Hematopoietic multipotent progenitor cell treated with erythropoietin and hydrocortisone succinate and interleukin-3 and kit ligand, for 17 days (in vitro differentiated cells): ENCODE data around the gene BBS2.

Experiments
- DNase-seq: peaks from one replicate; pipeline ENCODE4 v3.0.0-alpha.2; 2015; ENCODE audit warnings: low spot score

Gene BBS2

GRCh38 chr16:56478281-56479049 lies 41.4 kb downstream of the BBS2 start:
- no peak for DNase-seq

GRCh38 chr16:56477096-56477878 lies 42.5 kb downstream of the BBS2 start:
- no peak for DNase-seq

GRCh38 chr16:56475201-56475600 lies 44.6 kb downstream of the BBS2 start:
- no peak for DNase-seq

DNA sequence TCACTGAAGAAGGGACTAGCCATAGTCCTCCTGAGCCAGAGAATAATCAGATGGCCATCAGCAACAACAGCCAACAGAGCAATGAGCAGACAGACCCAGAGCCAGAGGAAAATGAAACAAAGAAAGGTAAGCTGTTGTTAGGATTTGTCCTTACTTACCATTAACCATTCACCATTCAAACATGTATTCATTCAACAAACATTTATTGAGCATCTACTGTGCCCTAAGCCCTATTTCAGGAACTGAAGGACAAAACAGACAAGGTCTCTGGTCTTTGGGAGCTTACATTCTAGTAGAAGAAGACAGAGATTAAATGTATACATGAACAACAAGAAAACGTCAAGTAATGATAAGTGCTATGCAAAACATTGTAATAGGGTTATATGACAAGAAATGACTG lies 49.2 kb downstream of the BBS2 start:
- DNase-seq: no peak

DNA sequence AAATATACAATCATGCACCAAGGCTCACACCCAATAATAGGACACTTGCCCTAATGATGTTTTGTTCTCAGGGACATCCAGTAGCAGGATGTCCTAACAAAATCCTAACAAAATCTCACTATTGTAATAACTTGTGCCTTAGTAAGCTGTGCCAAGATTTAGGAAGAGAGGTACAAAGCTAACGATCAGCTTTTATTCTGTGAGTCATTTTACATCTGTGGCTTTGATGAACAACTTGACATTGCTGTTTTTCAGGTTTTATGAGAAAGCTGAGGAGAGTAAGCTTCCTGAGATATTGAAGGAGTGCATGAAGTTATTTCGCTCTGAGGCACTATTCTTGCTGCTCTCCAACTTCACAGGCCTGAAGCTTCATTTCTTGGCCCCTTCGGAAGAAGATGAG lies 49.6 kb downstream of the BBS2 start:
- DNase-seq: no peak

- no peak for DNase-seq
These were observed 50.1 kb downstream of the BBS2 start for GRCh38 chr16:56469748-56470147.

DNA sequence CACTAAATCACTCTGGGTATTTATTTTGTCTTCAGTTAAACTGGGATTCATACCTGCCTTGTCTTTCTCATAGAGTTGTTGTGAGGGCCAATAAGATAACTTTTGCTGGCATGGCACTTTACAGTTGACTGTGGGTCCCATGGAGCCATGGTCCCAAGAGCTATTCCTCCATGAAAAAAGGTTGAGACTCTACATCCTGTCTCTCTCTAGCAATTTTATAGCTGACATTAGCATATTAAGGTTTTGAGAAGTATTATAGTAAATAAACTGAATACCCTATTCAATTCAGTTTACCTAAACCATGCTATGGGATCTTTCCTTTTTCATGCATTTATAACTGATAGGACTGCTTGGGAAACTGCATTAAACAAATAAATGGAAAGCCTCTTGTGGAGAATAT lies 51.0 kb downstream of the BBS2 start:
- DNase-seq: no peak

GRCh38 chr16:56466344-56466743 lies 53.5 kb downstream of the BBS2 start:
- DNase-seq: no peak

DNA sequence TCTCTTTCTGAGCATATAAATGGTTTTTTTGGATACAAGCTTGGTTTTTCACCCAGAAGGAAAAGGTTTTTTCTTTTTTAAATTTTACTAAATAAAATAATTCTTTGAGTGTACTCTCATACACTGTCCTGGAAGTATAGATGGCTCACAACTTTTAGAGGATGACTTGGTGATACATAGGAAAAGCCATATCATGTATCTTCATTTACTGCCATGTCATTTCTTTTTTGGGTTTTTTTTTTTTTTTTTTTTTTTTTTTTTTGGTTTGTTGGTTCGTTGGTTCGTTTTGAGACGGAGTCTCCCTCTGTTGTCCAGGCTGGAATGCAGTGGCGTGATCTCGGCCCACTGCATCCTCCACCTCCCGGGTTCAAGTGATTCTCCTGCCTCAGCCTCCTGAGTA lies 56.7 kb downstream of the BBS2 start:
- no peak for DNase-seq

DNA sequence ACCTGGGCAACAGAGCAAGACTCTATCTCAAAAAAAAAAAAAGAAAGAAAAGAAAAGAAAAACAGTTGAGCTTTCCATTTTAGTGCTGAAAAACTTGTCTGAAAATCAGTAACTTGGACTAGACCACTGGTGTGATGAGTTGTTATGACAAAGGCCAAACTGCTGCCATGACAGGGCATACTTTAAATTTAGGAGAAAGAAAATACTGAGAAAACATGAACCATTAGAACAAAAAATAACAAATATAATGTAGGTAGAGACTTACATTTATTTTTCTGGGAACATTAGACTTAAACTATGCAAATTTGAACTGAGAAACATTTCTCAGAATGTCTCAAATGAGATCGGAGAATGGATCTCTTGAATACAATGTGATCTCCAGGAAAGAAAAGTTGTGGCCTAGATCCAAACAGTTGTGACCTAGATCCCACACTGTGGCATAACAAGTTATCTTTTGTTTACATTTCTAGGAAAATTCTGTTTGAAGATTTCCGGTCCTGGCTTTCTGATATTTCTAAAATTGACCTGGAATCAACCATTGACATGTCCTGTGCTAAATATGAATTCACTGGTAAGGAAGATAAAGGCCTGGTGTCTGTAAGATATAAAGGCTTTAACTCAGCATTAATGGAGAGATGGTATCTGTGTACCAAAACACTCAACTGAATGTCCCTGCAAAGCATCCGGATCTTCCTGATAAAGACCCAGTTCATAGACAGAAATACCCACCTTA lies 57.6 kb downstream of the BBS2 start:
- DNase-seq: no peak

DNA sequence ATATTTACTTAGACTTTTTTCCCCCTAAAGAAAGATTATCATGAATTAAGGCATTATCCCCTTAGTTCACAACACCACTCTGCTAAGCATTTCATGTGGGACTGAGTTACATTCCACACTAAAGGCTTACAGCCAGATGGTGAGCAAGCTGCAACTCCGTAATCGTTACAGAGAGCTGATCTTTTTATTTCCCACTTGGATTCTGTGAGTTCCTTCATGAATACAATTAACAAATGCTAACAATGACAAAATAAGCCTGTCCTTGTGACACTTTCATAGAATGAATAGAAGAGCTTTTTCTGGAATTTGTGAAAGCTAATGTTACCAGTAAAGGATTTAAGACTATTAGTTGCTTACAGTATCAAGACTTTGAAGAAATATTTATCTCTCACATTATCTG lies 59.7 kb downstream of the BBS2 start:
- no peak for DNase-seq

DNA sequence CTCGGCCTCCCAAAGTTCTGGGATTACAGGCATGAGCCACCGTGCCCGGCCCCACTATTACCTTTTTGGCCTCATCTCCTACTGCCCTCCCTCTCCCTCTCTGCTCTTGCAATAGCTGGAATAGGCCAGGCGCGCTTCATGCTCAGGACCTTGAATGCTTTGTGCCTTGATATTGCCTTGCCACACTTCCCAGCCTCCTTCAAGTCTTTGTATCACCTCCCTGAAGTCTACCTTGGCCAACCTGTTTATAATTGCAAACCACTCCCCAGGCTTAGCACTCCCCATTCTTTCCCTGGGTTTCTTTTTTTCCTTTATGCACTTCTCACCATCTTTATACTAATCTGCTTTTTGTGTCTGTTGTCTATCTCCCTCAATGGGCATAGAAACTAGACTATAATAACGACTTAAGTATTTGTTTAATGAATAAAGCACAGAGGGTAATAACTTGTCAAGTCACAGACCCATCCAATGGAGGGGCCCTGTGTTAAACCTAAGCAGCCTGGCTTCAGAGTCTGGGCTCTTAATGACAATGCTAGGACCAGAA lies 61.8 kb downstream of the BBS2 start:
- DNase-seq: no peak

GRCh38 chr16:56451753-56452689 lies 67.8 kb downstream of the BBS2 start:
- DNase-seq: no peak

GRCh38 chr16:56450986-56451752 lies 68.7 kb downstream of the BBS2 start, which contains the start of the genes NUDT21 and OGFOD1:
TSS of gene NUDT21 (minus strand) at chr16:56451332. CDS start at chr16:56451202, 130 bp downstream.
TSS of gene OGFOD1 (plus strand) at chr16:56451554. CDS start at chr16:56451613, 59 bp downstream.
- DNase-seq: peak; percentile 96

DNA sequence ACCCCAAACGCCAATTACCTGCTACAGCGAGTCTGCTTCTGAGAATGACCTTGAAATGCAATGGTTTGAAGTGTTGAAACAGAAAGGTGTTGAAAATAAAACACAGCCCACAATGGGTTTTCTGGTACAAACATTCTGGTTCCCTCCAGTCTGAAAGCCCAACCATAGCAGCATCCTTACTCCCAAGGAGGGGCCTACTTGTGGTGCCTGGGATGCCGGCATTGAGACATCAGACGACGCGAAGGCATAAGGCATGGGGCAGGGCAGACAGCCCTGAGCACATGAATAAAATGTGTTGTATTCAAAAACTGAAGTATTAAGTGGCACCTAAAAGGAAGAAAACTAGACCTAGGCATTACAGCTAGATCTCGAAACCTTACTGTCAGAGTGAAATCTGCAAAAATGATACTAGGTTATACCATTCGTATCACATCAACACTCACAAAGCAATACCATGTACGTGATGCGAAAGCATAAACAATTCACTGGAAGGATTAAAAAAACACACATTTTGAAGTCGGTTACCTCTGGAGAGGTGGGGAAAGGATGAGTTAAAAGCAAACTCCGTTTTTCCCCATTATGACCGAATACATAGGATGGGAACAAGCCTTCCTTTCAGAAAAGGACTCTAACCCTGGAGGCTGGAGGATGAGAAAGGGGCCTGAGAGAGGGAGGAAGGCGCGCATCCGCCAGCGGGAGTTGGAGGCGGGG lies 69.4 kb downstream of the BBS2 start:
- no peak for DNase-seq

- DNase-seq: no peak
These were observed 71.8 kb downstream of the BBS2 start for GRCh38 chr16:56448005-56448404.

- no peak for DNase-seq
These were observed 72.5 kb downstream of the BBS2 start for GRCh38 chr16:56447286-56447685.

- DNase-seq: peak; percentile 47
These were observed 81.8 kb downstream of the BBS2 start for GRCh38 chr16:56438038-56438437.

GRCh38 chr16:56436258-56436657 lies 83.6 kb downstream of the BBS2 start:
- no peak for DNase-seq
